Measurements from ENCODE around the gene NTSR1. TPM values are rescaled to one million over a fixed set of nuclear protein-coding genes. Genes with fewer than 3 reads are reported as not detected.

NTSR1 gene
- polyA plus RNA-seq, 1 donor from 2014 or later: 0.05 TPM

DNA sequence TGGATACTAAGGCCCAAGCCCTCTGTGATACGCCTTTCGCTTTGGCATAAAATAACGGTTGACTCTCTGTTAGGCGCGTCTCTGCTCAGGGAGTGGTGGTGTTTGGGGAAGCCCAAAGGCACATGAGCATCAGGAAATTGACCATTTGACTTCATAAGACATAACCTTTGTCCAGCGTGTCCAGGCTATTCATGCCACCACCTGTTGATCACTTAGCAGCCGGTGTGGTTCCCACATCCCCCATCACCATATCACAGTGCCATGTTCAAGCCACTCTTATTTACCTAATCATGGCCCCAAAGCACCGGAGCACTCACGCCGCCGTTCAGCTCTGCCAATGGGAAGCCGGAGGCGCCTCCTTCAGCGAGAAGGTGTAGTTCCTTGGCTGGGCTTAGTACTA, 38.5 kb upstream of the NTSR1 start:
- no peak overlapping the region for H3K27ac ChIP-seq (ENCODE audit: low read length)
- H3K9ac ChIP-seq (ENCODE audit: low read length): no peak overlapping the region
- no peaks in the 10 kb centered on the region for H3K79me2 ChIP-seq (replicated peaks; ENCODE audit: insufficient read depth, low read length)
- H3K36me3 ChIP-seq (ENCODE audit: insufficient read depth, low read length): no peaks in the 10 kb centered on the region
- H4K20me1 ChIP-seq (ENCODE audit: insufficient read depth): no peaks in the 10 kb centered on the region
- no peaks in the 10 kb centered on the region for H3F3A ChIP-seq (ENCODE audit: insufficient read depth, low read length, poor library complexity, severe bottlenecking)
- no peaks in the 10 kb centered on the region for H3K9me2 ChIP-seq (ENCODE audit: insufficient read depth, low read length)
- H3K9me3 ChIP-seq (ENCODE audit: low read length): no peaks in the 10 kb centered on the region
- no peak overlapping the region for H2AFZ ChIP-seq (ENCODE audit: low read depth, low read length)
- H3K4me3 ChIP-seq (ENCODE audit: low read length): no peak overlapping the region
- TF ChIP-seq TAF1 (IDR thresholded peaks at IDR 0.05; ENCODE audit: low read depth) (no peak), SMC3 (conservative IDR thresholded peaks at IDR 0.05; ENCODE audit: poor library complexity) (no peak), MXI1 (conservative IDR thresholded peaks at IDR 0.05; ENCODE audit: poor library complexity, severe bottlenecking) (no peak), EP300 (conservative IDR thresholded peaks at IDR 0.05; ENCODE audit: poor library complexity, severe bottlenecking) (no peak), POLR2AphosphoS5 (IDR thresholded peaks at IDR 0.05) (no peak), EZH2 (IDR thresholded peaks at IDR 0.05; ENCODE audit: borderline replicate concordance, insufficient read depth, low read length, poor library complexity, severe bottlenecking) (no peak)
- TF ChIP-seq, protein P1, sequence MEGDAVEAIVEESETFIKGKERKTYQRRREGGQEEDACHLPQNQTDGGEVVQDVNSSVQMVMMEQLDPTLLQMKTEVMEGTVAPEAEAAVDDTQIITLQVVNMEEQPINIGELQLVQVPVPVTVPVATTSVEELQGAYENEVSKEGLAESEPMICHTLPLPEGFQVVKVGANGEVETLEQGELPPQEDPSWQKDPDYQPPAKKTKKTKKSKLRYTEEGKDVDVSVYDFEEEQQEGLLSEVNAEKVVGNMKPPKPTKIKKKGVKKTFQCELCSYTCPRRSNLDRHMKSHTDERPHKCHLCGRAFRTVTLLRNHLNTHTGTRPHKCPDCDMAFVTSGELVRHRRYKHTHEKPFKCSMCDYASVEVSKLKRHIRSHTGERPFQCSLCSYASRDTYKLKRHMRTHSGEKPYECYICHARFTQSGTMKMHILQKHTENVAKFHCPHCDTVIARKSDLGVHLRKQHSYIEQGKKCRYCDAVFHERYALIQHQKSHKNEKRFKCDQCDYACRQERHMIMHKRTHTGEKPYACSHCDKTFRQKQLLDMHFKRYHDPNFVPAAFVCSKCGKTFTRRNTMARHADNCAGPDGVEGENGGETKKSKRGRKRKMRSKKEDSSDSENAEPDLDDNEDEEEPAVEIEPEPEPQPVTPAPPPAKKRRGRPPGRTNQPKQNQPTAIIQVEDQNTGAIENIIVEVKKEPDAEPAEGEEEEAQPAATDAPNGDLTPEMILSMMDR (IDR thresholded peaks at IDR 0.05; ENCODE audit: poor library complexity, severe bottlenecking): no peak
- no peaks in the 10 kb centered on the region for H3K27me3 ChIP-seq (ENCODE audit: insufficient read depth, low read depth, low read length)
- no peak overlapping the region for H3K4me2 ChIP-seq (ENCODE audit: low read length)

DNA sequence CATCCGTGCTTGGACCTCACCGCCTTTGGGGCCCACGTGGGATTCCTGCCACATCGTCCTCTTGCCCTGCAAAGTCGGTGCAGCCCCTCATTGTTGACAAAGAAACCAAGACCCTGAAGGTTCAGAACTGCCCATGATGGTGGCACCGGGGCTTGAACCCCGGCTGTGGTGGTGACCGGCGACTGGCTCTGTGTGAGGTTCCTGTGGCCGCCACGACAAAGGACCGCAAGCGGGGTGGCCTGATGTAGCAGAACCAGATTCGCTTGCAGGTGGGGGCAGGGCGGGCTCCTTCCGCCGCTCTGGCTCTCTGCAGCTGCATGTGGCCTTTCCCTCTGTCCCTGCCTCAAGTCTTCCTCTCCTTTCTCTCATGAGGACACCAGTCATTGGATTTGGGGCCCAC, 37.6 kb upstream of the NTSR1 start:
- TF ChIP-seq MXI1 (conservative IDR thresholded peaks at IDR 0.05; ENCODE audit: poor library complexity, severe bottlenecking) (no peak), POLR2AphosphoS5 (IDR thresholded peaks at IDR 0.05) (no peak), EP300 (conservative IDR thresholded peaks at IDR 0.05; ENCODE audit: poor library complexity, severe bottlenecking) (no peak), EZH2 (IDR thresholded peaks at IDR 0.05; ENCODE audit: borderline replicate concordance, insufficient read depth, low read length, poor library complexity, severe bottlenecking) (no peak), SMC3 (conservative IDR thresholded peaks at IDR 0.05; ENCODE audit: poor library complexity) (no peak), RAD21 (conservative IDR thresholded peaks at IDR 0.05) (no peak), TAF1 (IDR thresholded peaks at IDR 0.05; ENCODE audit: low read depth) (no peak)
- TF ChIP-seq, protein P1 (IDR thresholded peaks at IDR 0.05; ENCODE audit: poor library complexity, severe bottlenecking): no peak
- TF ChIP-seq, protein P2, sequence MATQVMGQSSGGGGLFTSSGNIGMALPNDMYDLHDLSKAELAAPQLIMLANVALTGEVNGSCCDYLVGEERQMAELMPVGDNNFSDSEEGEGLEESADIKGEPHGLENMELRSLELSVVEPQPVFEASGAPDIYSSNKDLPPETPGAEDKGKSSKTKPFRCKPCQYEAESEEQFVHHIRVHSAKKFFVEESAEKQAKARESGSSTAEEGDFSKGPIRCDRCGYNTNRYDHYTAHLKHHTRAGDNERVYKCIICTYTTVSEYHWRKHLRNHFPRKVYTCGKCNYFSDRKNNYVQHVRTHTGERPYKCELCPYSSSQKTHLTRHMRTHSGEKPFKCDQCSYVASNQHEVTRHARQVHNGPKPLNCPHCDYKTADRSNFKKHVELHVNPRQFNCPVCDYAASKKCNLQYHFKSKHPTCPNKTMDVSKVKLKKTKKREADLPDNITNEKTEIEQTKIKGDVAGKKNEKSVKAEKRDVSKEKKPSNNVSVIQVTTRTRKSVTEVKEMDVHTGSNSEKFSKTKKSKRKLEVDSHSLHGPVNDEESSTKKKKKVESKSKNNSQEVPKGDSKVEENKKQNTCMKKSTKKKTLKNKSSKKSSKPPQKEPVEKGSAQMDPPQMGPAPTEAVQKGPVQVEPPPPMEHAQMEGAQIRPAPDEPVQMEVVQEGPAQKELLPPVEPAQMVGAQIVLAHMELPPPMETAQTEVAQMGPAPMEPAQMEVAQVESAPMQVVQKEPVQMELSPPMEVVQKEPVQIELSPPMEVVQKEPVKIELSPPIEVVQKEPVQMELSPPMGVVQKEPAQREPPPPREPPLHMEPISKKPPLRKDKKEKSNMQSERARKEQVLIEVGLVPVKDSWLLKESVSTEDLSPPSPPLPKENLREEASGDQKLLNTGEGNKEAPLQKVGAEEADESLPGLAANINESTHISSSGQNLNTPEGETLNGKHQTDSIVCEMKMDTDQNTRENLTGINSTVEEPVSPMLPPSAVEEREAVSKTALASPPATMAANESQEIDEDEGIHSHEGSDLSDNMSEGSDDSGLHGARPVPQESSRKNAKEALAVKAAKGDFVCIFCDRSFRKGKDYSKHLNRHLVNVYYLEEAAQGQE (IDR thresholded peaks at IDR 0.05; ENCODE audit: borderline replicate concordance): no peak
- H3K27me3 ChIP-seq (ENCODE audit: insufficient read depth, low read depth, low read length): no peaks in the 10 kb centered on the region
- no peak overlapping the region for H2AFZ ChIP-seq (ENCODE audit: low read depth, low read length)
- H3K4me2 ChIP-seq (ENCODE audit: low read length): no peak overlapping the region
- H4K20me1 ChIP-seq (ENCODE audit: insufficient read depth): no peaks in the 10 kb centered on the region
- no peak overlapping the region for H3K27ac ChIP-seq (ENCODE audit: low read length)
- H3K4me3 ChIP-seq (ENCODE audit: low read length): no peak overlapping the region
- H3F3A ChIP-seq (ENCODE audit: insufficient read depth, low read length, poor library complexity, severe bottlenecking): no peaks in the 10 kb centered on the region
- no peaks in the 10 kb centered on the region for H3K79me2 ChIP-seq (replicated peaks; ENCODE audit: insufficient read depth, low read length)
- no peaks in the 10 kb centered on the region for H3K9me3 ChIP-seq (ENCODE audit: low read length)
- no peaks in the 10 kb centered on the region for H3K9me2 ChIP-seq (ENCODE audit: insufficient read depth, low read length)
- H3K36me3 ChIP-seq (ENCODE audit: insufficient read depth, low read length): no peaks in the 10 kb centered on the region
- no peak overlapping the region for H3K9ac ChIP-seq (ENCODE audit: low read length)

Data from neural cell (in vitro differentiated cells).